Choroid plexus epithelial cell (primary cell): ENCODE results near the gene PLK2.

Experiments used
- DNase-seq: peaks from one replicate; pipeline ENCODE4 v3.0.0-alpha.2; 2010; ENCODE audit warnings: low read depth
- H3K4me3 ChIP-seq: 2 replicates; pipeline ENCODE4 v1.5.1; 2011; ENCODE audit warnings: low read depth, mild to moderate bottlenecking, control low read depth, low read length, moderate library complexity
- TF ChIP-seq, protein P1 (sequence below): conservative IDR thresholded peaks from 2 replicates; pipeline ENCODE4 v1.5.1; 2011; ENCODE audit warnings: low read depth, mild to moderate bottlenecking, control low read depth, inconsistent platforms, low read length, moderate library complexity

Gene PLK2

DNA sequence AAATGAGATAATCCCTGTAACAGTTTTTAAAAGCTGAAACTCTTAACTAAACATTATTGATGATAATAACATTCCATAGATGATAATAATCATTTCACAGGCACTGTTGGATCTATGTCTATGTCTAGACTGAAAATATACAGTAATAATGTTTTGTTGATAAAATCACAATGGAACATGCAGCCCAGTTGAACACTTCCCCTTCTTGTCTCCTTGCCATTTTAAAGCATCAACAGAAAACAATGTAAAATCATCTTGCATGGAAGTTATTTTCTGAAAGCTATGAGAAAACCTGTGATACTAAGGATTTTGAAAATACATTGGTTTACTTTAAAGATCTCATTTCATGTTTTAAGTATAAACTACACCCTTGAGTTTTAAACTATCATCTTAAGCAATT lies 33.3 kb upstream of the PLK2 start:
- H3K4me3 ChIP-seq: no peak overlapping the region
- TF ChIP-seq, protein P1, sequence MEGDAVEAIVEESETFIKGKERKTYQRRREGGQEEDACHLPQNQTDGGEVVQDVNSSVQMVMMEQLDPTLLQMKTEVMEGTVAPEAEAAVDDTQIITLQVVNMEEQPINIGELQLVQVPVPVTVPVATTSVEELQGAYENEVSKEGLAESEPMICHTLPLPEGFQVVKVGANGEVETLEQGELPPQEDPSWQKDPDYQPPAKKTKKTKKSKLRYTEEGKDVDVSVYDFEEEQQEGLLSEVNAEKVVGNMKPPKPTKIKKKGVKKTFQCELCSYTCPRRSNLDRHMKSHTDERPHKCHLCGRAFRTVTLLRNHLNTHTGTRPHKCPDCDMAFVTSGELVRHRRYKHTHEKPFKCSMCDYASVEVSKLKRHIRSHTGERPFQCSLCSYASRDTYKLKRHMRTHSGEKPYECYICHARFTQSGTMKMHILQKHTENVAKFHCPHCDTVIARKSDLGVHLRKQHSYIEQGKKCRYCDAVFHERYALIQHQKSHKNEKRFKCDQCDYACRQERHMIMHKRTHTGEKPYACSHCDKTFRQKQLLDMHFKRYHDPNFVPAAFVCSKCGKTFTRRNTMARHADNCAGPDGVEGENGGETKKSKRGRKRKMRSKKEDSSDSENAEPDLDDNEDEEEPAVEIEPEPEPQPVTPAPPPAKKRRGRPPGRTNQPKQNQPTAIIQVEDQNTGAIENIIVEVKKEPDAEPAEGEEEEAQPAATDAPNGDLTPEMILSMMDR: no peak
- no peak for DNase-seq

DNA sequence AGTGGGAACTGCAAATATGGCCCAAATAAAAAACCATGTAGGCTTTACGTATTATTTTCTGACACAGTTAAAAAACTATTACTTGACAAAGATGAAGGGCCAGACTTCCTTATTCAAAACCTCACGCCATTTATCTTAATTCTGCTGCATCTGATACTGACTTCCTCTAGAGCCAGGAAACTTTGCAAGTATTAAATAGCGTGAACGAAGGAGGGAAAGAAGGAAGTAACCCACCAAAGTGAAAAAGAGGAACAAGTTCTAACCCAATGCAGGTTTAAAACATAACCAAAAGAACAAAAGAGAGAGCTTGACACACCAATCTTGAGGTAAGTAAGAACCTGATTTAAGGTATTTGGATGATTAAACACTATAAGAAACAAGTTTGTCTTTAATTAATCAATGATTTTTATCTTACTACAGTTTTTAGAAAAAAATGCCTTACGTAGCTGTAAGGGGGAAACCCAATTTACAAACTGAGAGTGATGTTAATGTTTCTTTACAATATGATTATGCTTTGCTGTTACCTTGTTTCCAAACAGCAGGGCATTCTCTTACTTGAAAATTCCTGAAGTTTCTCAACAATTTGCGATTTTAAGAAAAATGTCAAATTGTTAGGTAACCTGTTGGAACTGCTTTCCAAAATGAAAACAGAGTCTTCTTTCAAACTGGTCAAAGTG lies 31.5 kb upstream of the PLK2 start, which contains the start of gene GAPT:
Gene GAPT, plus strand, starts transcription at position 220 of the 677 bp plus-strand sequence. CDS start 3,102 bp downstream, outside the sequence.
- no peak within 1 kb of the TSS for H3K4me3 ChIP-seq
- DNase-seq: no peak
- TF ChIP-seq, protein P1: no peak

DNA sequence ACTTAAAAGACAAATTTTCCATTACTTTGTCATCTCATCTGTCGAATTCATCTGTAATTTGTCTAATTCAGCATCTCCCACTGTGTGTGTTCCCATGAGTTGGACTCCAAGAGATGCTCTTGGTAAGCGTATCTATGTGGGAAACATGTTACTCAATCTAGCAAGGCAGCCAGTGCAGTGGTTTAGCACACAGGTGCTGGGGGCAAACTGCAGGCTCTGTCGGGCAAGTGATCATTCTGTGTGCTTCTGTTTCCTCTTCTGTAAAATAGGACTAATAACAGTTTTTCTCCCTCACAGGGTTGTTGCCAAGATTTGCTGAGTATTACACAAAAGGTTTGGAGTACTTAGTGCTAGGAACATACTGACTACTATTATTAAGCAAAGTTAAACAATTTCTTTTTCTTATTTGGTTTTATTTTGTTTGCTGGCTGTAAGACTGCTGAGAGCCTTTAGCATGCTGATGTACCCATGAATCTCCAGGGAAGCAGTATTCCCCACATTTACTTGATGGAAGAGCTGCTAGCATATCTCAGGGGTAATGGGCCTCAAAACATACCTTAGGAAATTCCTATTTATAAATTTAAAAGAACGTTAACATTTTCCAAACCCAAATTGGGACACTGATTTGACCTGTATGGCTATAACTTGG lies 30.6 kb upstream of the PLK2 start:
- TF ChIP-seq, protein P1: no peak
- no peak overlapping the region for H3K4me3 ChIP-seq
- no peak for DNase-seq

DNA sequence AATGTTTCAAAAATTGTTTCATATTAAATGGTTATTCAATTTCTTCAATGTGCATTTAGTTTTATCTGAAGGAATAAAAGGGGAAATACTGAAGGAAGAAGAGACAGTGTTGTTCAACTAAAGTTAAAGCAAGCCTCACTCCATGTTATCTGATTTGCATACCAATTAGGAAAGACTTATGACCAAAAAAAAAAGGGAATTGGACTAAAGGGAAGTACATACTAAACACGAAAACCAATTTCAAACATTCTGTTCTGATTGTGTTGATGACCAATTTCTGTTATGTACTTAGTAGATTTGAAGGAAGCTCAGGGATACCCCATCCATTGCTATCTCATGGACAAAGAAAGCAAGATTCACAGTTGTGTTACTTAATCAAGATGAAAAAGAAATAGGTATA lies 26.4 kb upstream of the PLK2 start:
- DNase-seq: no peak
- no peak overlapping the region for H3K4me3 ChIP-seq
- TF ChIP-seq, protein P1: no peak

DNA sequence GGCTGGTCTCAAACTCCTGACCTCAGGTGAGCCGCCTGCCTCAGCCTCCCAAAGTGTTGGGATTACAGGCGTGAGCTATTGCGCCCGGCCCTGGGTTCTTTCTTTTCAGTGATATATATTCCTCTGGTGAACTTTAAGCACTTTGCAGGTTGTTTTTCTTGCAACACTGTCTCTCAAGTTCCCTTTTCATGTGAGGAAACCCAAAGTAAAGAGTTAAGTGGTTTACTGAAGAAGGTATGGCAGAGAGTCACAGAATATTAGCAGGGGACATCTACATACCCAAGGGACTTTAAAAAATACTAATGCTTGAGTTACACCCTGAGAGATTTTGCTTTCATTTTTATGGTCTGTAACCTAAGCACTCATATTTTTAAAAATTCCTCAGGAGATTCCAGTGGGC lies 24.6 kb upstream of the PLK2 start:
- no peak overlapping the region for H3K4me3 ChIP-seq
- DNase-seq: no peak
- TF ChIP-seq, protein P1: no peak

DNA sequence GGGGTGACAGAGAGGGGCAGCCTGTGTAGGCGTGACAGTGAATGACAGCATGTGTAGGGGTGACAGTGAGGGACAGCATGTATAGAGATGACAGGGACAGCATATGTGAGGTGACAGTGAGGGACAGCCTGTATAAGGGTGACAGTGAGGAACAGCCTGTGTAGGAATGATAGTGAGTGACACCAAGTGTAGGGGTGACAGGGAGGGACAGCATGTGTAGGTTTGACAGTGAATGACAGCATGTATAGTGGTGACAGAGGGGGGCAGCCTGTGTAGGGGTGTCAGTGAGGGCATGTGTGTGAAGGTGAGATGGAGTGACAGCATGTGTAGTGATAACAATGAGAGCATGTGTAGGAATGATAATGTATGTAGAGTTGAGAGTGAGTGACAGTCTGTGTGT lies 22.6 kb upstream of the PLK2 start:
- no peak overlapping the region for H3K4me3 ChIP-seq
- DNase-seq: no peak
- TF ChIP-seq, protein P1: no peak

DNA sequence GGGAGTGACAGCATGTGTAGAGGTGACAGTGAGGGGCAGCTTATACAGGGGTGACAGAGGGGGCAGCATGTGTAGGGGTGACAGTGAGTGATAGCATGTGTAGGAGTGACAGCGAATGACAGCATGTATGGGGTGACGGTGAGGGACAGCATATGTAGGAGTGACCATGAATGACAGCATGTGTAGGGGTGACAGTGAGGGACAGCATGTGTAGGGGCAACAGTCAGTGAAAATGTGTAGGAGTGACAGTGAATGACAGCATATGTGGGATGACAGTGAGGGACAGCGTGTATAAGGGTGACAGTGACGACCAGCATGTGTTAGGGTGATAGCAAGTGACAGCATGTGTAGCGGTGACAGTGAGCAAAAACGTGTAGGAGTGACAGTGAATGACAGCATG lies 21.9 kb upstream of the PLK2 start:
- TF ChIP-seq, protein P1: no peak
- H3K4me3 ChIP-seq: no peak overlapping the region
- DNase-seq: no peak
